Inflammatory macrophage treated with lipopolysaccharide for 1 hour (primary cell): ENCODE measurements around the gene GJC2.

ENCODE experiments used
- DNase-seq, 2 donors: peaks; one replicate each; pipeline ENCODE4 v3.0.0-alpha.2; 2020 to 2022

GJC2 gene

GRCh38 chr1:228197555-228198147, 47.9 kb downstream of the GJC2 start:
- DNase-seq, result no peak

GRCh38 chr1:228198977-228199590, 49.4 kb downstream of the GJC2 start:
- DNase-seq, result no peak

DNA sequence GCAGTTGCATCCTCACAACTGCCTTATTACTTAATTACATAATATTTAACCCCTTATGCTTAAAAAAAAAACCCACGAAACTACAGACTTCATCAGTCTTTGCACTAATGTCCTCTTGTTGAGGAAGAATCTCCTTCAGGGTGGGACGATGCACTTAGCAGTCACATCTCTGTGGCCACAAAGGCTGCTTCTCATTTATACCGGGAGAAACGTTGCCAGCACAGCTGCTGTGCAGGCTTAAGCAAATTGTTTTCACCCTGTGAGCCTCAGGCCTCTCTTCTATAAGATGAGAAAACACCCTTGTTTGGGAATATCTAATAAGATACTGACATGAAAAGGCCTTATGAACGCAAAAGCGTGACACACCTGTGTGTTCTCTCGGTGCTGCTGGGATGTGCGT, 55.2 kb downstream of the GJC2 start:
- DNase-seq, result no peak

DNA sequence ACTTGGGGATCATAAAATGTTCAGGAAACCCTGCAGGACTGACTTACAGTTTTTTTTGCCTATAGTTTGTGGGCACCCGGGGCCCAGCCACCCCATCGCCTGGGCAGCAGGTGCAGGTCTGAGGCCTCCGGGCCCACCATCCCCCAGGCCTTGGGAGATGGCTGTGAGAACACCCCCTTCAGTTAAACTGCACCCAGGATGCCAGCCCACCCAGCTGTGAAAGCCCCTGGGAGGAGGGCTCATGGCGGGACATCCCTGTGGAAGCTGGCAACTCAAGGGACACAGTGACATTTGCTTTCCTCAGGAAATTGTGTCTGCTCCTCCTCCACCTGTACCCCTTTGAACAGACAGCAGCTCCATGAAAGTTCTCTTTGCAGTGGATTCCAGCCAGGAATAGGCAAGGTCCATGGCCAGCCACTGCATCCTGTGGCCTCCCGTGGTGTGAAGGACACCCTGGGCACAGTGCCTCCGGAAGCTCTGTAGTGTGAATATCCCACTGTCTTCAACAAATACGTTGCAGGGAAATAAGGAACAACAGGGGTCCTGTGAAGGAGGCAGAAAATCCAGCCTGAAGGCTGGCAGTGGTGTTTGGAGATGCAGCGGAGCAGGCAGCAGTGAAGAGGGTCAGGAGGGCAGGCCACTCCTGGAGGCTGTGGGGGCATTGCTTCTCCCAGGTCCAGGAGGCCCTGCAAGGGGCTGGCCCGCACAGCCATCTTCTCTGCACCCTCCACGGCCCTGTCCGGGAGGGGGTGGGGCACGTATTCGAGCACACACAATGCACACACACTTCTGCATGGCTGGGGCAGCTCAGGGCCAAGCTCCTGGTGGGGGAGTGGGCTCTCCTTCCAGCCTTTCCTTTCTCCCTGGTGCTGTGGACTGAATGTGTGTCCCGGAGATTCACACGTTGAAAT, 56.1 kb downstream of the GJC2 start:
- DNase-seq, result no peak

DNA sequence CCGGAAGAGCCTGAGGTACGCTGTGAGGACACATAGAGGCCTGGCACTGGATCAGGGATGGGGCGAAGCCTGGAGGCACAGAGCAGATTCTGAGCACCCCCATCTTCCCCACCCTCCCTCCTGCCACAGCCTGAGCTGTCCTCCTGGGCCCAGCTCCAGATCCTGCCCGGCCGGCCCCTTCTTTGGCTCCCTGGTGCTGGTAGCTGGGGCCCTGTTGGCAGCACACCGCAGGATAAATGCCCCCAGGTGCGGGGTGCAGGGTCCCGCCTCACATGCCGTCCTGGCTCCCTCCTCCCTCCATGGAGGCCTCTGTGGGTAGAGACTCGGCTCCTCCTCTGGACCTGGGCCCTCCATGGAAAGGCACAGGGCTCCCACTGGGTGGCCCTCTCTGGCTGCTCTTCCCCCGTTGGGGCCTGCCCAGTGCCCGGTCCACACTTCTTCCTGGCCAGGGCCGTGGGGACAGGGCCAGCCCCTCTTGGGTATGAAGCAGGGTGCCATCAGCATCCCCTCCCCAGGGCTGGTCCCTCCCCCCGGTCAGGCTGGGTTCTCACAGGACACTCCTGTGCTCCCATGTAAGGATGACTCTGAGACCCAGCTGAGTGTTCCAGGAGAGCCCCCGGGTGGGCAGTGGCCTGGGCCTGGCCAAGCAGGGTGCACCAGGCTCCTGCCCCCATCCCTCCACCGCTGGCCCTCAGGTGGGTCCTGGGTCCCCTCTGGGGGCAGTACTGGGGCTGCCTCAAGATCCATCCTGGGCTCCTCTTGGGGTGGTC, 57.0 kb downstream of the GJC2 start:
- no peak for DNase-seq

GRCh38 chr1:228207381-228207810, 57.7 kb downstream of the GJC2 start:
- DNase-seq, result no peak

GRCh38 chr1:228207851-228208821, 58.4 kb downstream of the GJC2 start, which contains the start of gene OBSCN:
Gene OBSCN (plus strand): TSS chr1:228208044. CDS start chr1:228211784, 3,740 bp downstream.
- DNase-seq, result no peak

GRCh38 chr1:228208831-228209551, 59.3 kb downstream of the GJC2 start:
- no peak for DNase-seq
